ENCODE measurements around the gene DUSP1. TPM values are rescaled to one million over a fixed set of nuclear protein-coding genes. Genes with fewer than 3 reads are reported as not detected.

The DUSP1 gene
- total RNA-seq, 4 donors from 2014 or later = 488 to 965 (median 649) TPM

GRCh38 chr5:172766287-172767108, 4.5 kb downstream of the DUSP1 start:
- peak overlapping the region; percentile 69 to 72 for H3K4me3 ChIP-seq

DNA sequence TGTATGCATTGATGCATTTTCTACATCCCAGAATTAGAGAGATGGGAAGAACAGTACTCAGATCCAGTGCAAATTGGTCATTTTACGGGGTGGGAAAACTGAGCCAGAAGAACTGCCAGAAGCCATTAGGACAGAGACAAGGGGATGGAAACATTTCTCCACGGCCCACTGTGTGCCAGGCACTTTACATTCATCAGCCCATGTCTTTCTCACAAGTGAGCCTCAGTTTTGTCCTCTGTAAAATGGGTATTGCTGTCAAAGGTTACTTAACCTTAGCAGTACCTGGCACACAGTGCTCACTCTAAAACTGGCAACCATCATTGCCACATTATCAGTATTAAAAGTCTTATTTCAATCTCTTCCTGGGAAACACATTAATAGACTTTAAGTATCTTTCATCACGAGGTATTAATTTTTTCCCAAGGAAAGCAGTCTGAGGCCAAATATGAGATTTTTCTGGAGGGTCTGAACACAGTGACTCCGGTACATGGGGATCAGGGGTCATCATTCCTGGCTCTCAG, 5.2 kb downstream of the DUSP1 start:
- 8 to 11% methylated on average over 3 of the region's 4 CpGs for WGBS, 2 donors (ENCODE audit: low coverage in 1 of 2)
- Histone ChIP-seq H3K27me3 (no peaks in the 10 kb centered on the region), H3K4me3 (peak overlapping the region; percentile 9 to 69), H3K4me1 (peaks cover 0 to 36% (median 7%) of the 10 kb centered on the region in 3 donors), H3K9me3 (no peaks in the 10 kb centered on the region), H3K27ac (peak overlapping the region; percentile 95 to 98 (median 97)), H3K36me3 (peaks cover 6 to 31% of the 10 kb centered on the region in 2 donors)
- TF ChIP-seq, protein P1, sequence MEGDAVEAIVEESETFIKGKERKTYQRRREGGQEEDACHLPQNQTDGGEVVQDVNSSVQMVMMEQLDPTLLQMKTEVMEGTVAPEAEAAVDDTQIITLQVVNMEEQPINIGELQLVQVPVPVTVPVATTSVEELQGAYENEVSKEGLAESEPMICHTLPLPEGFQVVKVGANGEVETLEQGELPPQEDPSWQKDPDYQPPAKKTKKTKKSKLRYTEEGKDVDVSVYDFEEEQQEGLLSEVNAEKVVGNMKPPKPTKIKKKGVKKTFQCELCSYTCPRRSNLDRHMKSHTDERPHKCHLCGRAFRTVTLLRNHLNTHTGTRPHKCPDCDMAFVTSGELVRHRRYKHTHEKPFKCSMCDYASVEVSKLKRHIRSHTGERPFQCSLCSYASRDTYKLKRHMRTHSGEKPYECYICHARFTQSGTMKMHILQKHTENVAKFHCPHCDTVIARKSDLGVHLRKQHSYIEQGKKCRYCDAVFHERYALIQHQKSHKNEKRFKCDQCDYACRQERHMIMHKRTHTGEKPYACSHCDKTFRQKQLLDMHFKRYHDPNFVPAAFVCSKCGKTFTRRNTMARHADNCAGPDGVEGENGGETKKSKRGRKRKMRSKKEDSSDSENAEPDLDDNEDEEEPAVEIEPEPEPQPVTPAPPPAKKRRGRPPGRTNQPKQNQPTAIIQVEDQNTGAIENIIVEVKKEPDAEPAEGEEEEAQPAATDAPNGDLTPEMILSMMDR (IDR thresholded peaks at IDR 0.05) = no peak
- no peak for TF ChIP-seq EP300 (IDR thresholded peaks at IDR 0.05)
- TF ChIP-seq POLR2A (IDR thresholded peaks at IDR 0.05) = no peak
- peak; percentile 63 for TF ChIP-seq POLR2AphosphoS5 (IDR thresholded peaks at IDR 0.05)
- peak; percentile 20 for ATAC-seq

More at GRCh38 chr5:172766287-172767108, 4.5 kb downstream of the DUSP1 start:
- TF ChIP-seq EP300 (IDR thresholded peaks at IDR 0.05) = peak; percentile 66
- peak; percentile 90 for TF ChIP-seq POLR2AphosphoS5 (IDR thresholded peaks at IDR 0.05)
- peak; percentile 84 to 86 for TF ChIP-seq POLR2A (IDR thresholded peaks at IDR 0.05)
- TF ChIP-seq, protein P1 (IDR thresholded peaks at IDR 0.05) = no peak
- WGBS, 2 donors (ENCODE audit: low coverage in 1 of 2) = 9 to 10% methylated on average over 13 to 17 of the region's 17 CpGs
- H3K4me1 ChIP-seq = peaks cover 0 to 38% (median 7%) of the 10 kb centered on the region in 3 donors
- H3K27ac ChIP-seq = peak overlapping the region; percentile 95 to 98 (median 97)
- H3K9me3 ChIP-seq = no peaks in the 10 kb centered on the region
- H3K36me3 ChIP-seq = peaks cover 6 to 31% of the 10 kb centered on the region in 2 donors
- H3K27me3 ChIP-seq = no peaks in the 10 kb centered on the region
- peak; percentile 48 for ATAC-seq

DNA sequence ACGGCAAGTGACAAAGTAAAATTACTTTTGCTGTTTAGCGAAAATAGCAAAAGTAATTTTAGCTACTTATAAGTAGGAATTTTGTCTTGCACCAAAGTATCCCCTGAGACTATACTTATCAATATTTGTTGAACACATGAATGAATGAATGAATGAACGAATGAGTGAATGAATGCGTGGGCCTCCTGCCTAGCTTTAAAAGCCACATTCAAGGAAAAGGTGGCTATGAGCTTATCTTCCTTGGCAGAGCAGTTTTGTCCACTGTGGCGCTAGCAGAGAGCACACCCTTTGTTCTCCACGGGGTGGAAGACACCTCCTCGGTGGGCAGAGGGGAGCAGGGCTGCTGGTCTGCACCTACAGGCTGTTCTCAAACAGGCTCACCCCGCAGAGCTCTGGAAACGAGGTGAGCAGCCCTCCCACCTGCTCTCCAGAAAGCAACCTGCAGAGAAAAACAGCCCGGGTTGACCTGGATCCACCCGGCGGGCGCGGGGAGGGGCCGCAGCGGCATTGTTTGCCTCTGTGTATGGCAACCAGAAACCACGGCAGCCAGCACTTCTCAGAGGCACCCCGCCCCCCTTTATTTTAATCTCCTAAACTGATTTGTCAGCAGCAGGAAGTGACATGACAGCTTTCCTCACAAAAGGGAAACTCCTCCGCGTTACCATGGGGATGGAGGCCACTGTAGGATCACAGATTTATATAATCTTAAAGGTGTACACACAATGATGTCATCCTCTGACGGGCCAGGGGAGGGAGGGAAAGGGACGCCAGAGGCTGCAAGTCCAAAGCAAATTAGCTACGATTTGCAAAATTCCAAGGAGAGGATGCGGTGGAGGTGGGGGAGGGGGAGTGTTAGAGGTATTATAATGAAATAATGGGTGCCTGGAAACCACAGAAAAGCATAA, 5.9 kb downstream of the DUSP1 start:
- Histone ChIP-seq H3K9me3 (peaks cover 0 to 3% (median 0%) of the 10 kb centered on the region in 3 donors), H3K4me3 (peak overlapping the region; percentile 9 to 69), H3K36me3 (peaks cover 6 to 30% of the 10 kb centered on the region in 2 donors), H3K27ac (peak overlapping the region; percentile 95 to 98 (median 97)), H3K27me3 (no peaks in the 10 kb centered on the region), H3K4me1 (peaks cover 0 to 36% (median 7%) of the 10 kb centered on the region in 3 donors)
- 7 to 14% methylated on average over 12 to 23 of the region's 24 CpGs for WGBS, 2 donors (ENCODE audit: low coverage in 1 of 2)
- peak; percentile 59 for ATAC-seq
- peak; percentile 71 for TF ChIP-seq EP300 (IDR thresholded peaks at IDR 0.05)
- TF ChIP-seq, protein P1 (IDR thresholded peaks at IDR 0.05) = peak in 2 of 4 experiments; percentile 20 to 28
- peak; percentile 81 for TF ChIP-seq POLR2AphosphoS5 (IDR thresholded peaks at IDR 0.05)
- peak in 1 of 2 donors; percentile 10 for TF ChIP-seq POLR2A (IDR thresholded peaks at IDR 0.05)

DNA sequence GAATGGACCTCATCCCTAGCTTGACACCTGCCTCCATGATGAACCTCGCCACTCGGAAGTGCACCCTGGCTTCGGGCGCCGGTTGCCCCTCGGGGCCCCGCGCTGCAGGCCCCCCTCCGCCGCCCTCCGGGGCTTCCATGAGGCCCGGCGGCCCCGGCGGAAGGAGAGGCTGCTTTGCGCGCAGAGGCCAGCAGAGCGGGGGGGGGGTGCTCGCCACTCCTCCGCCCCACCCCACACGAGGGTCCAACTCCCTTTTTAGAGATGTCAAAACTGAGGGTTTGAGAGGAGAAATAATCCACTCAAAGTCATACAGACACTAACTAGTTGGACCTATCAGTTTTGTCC, 7.9 kb downstream of the DUSP1 start:
- no peaks in the 10 kb centered on the region for H3K27me3 ChIP-seq
- no peak overlapping the region for H3K4me3 ChIP-seq
- ATAC-seq = no peak
- peaks cover 0 to 36% (median 7%) of the 10 kb centered on the region in 3 donors for H3K4me1 ChIP-seq
- peak overlapping the region in 2 of 4 donors; percentile 95 to 96 for H3K27ac ChIP-seq
- WGBS, 2 donors (ENCODE audit: low coverage in 1 of 2) = 92% methylated on average over 5 of the region's 21 CpGs; no CpG with 5 or more reads in 1 of the 2 donors
- peaks cover 0 to 10% of the 10 kb centered on the region in 2 donors for H3K36me3 ChIP-seq
- H3K9me3 ChIP-seq = peaks cover 0 to 5% (median 0%) of the 10 kb centered on the region in 3 donors
- no peak for TF ChIP-seq POLR2AphosphoS5 (IDR thresholded peaks at IDR 0.05)
- TF ChIP-seq, protein P1 (IDR thresholded peaks at IDR 0.05) = no peak
- no peak for TF ChIP-seq EP300 (IDR thresholded peaks at IDR 0.05)
- TF ChIP-seq POLR2A (IDR thresholded peaks at IDR 0.05) = no peak

All from gastroesophageal sphincter (tissue), 4 donors.